HG03097 (cell line): Measurements from ENCODE around the gene CCDC47.
A peak's percentile ranks its signal among the peaks of the same experiment; 100 is the strongest.
"Not testable (repeated sequence)": the region's sequence is repeated elsewhere in the genome, so short reads cannot be mapped to it uniquely, and the experiment has no call there.

Source experiments
- ATAC-seq: cut with Tn5 transposase; IDR thresholded peaks from one replicate; pipeline ENCODE4 v1.9.1; 2021; ENCODE audit not compliant: unreplicated experiment, low FRiP score

The CCDC47 gene, protein sequence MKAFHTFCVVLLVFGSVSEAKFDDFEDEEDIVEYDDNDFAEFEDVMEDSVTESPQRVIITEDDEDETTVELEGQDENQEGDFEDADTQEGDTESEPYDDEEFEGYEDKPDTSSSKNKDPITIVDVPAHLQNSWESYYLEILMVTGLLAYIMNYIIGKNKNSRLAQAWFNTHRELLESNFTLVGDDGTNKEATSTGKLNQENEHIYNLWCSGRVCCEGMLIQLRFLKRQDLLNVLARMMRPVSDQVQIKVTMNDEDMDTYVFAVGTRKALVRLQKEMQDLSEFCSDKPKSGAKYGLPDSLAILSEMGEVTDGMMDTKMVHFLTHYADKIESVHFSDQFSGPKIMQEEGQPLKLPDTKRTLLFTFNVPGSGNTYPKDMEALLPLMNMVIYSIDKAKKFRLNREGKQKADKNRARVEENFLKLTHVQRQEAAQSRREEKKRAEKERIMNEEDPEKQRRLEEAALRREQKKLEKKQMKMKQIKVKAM

DNA sequence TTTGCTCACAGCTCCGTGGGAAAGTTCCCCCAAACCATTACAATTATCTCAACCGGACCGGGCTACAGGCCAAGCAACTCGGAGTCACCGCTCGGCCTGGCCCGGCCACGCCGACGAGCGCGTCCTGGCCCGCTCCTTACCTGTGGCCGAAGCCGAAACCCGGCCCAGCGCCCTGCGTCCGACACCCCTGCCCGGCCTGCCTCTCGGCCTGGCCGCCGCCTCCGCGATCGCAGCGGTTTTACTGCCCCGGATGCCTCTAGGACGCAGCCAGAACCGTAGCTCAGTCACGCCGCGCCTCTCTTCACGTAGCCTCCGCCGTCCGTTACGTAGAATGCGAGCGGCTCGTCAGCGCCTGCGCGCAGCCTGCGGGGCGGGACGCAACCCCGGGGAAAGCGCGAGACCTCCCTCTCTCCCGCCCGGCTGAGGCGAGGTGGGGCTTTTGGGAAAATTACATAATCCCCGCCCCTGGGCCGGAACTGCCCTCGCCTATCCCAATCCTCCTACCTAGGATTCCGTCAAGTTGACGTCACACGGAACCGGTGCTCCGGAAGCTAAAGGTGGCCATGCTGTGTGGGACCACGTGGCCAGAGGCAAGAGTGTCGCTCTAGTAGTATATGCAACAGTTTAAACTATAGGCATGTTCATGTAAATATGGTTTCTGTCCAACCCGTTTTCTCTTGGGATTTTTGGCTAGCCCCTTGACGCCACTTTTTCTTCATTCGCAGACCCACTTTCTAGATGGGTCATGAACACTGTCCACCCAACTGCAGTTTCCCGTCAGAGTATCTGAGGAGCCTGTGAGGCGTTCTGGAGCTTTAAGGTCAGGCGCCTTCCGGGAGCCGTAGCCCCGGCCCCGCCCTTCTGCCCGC is at the start of gene CCDC47:
Gene CCDC47 (minus strand): TSS at position 326 of the 869 bp plus-strand sequence. CDS start 7,422 bp downstream, outside the sequence.
- ATAC-seq = peak; percentile 81

DNA sequence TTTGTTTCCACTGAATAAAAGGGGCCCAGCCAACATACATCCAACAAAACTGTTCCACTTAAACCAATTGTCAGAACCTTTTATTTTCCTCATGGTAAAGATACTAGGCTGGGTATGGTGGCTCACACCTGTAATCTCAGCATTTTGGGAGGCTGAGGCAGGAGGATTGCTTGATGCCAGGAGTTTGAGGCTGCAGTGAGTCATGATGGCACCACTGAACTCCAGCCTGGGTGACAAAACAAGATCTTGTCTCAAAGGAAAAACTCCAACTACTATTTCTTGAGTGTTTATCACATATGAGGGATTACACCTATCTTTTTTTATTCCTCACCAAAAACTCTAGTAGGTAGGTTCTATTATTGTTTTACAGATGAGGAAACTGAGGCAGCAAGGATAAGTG is 49.1 kb upstream of the CCDC47 start:
- no peak for ATAC-seq

DNA sequence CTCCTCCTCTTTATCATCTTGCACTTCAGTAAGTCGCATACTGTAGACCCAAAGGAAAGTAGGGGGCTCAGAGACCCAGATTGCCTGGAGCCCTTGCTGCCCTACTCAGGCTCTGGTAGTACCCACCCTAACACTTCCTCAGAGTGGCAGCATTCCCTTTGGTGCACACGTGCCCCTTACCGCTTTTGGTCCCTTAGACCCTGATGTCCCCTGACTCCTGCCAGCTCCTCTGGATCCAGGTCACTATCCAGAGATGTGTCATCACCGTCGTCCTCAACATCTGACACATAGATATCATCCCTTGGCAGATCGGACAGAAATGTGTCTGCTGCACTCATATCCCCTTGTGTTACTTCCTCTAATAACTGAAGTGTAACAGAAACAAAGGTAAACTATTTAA is 48.4 kb upstream of the CCDC47 start:
- no peak for ATAC-seq

DNA sequence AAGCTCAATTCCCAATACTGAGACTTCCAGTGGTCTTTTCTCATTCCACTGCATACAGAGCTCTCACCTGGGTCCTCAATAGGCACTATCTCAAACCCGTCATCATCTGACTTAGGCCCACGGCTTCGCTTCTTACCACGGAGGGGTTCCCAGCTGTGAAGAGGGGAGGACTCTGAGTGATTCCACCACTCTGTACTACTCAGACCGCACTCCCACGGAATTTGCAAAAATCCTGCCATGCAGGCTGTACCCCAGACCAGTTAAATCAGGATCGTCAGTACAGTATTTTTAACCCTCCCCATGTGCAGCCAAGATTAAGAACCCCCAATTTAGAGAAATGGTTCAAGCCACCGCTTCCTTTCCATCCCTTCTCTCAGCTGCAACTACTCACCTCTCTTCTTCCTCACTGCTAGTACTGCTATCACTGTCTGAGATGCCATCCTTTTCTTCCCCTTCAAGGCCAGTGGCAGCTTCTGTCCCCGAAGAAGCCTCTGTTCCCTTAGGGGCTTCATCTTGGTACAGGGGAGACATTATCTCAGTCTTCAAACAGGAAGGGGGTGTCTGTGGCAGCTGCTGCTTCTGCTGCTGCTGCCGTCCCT is 47.7 kb upstream of the CCDC47 start:
- ATAC-seq = no peak

DNA sequence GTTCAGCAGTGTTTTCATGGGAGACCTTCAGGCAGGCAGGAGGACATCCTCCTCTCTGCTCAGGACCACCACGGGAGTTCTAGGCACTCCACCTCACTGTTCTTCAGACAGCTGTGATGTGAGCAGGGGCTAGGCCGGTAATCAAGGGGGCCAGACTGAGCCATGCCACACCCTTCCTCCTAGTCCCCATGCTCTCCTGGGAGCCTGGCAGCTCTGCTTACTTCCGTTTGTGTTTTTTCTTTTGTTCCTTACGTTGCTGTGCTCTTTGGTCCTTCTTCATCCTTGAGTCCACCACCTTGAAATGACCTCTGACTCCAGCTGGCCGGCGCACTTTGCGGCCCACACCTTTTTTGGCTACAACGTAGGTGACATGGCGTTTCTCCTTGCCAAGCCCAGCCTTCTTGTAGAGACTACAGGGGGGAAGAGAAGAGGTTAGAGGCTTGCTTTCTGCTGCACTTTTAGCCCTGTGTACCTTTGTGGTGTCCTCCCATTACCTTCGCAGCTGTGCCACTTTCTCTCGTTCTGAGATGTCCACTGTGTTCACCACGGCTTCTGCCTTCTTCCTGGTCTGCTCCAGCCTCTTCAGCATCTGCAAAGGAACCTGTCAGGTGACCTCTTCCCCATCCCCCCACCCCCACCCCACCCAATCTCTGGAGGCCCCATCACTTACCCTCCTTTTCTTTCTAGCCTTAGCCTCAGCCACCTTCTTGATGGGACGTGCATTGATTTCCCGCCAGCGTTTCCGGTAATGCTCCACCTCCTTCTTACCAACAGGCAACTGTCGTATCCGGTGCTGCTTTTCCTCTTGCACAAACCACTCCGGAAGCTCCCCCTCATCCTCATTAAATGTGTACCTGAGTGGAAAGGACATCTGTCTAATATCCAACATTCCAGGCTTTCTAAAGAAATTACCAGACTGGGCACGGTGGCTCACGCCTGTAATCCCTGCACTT is 46.5 kb upstream of the CCDC47 start:
- no peak for ATAC-seq

DNA sequence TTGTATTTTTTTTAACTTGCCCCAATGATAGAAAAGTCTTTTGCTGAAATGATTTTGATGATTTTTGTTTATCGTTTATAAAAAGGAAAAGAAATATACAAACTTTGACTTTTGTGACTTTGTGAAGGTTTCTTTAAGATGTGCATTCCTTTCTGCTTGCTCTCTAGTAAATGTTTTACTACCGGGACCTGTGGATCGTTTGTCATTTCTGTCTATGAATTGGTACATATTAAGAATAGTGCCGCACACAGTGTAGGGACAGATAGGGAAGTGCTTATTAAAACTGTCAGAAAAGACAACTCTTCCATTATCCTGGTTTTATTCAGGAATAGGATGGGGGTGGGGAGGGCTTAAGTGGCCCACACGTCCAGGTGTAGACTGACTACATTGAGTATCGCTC is 45.7 kb upstream of the CCDC47 start:
- no peak for ATAC-seq

DNA sequence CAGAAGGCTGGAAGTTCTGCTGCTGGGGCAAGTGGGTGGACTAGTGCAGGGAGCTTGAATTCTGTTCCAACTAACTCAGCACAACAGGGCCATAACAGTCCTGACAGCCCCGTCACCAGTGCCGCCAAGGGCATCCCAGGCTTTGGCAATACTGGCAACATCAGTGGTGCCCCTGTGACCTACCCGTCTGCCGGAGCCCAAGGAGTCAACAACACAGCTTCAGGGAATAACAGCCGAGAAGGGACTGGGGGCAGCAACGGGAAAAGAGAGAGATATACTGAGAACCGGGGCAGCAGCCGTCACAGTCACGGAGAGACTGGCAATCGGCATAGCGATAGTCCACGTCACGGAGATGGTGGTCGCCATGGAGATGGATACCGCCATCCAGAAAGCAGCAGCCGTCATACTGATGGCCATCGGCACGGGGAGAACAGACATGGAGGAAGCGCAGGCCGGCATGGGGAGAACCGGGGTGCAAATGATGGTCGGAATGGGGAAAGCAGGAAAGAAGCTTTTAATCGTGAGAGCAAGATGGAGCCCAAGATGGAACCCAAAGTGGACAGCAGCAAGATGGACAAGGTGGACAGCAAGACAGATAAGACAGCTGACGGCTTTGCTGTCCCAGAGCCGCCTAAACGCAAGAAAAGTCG is 44.5 kb upstream of the CCDC47 start:
- no peak for ATAC-seq

DNA sequence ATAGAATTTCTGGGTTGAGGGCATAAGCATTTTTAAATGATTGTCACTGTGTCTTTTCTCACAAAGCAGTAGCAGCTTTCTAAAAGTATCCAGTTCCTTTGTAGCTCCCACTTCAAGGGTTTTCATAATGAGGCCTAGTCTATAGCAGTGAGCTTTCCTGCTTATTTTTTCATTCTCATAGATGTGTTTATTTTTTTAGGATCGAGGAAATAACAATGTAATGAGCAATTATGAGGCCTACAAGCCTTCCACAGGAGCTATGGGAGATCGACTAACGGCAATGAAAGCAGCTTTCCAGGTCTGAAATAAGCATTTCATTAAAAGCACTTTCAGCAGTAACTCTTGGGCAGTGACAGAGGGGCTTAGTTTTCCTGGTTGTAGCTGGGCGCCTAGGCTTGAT is 43.3 kb upstream of the CCDC47 start:
- no peak for ATAC-seq

DNA sequence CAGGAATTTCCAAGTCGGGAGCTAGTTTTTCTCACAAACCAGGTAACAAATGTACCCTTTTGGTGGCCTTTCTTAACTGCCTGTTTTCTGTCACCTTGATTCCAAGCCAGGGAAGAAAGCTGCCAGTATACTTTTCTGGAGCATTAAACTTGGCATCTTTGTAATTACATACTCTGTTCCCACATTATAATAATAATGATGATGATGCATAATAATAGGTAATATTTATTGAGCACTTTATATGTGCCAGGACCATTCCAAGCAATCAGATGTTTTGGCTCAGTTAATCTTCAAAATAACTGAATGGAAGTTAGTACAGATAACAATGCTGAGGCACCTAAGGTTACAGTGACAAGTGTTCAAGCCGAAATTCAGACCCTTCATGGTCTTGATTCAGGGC is 42.7 kb upstream of the CCDC47 start:
- no peak for ATAC-seq

DNA sequence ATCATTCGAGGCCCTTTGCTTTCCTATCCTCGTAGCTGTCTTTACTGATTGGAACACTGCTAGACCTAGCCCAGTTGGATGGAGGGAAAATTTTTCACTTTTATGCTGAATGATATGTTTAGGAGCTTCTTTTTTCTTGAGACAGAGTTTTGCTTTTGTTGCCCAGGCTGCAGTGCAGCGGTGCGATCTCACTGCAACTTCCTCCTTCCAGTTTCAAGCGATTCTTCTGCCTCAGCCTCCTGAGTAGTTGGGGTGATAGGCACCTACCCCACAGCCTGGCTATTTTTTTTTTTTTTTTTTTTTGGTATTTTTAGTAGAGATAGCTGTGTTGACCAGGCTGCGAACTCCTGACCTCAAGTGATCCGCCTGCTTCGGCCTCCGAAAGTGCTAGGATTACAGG is 36.6 kb upstream of the CCDC47 start:
- ATAC-seq = no peak

DNA sequence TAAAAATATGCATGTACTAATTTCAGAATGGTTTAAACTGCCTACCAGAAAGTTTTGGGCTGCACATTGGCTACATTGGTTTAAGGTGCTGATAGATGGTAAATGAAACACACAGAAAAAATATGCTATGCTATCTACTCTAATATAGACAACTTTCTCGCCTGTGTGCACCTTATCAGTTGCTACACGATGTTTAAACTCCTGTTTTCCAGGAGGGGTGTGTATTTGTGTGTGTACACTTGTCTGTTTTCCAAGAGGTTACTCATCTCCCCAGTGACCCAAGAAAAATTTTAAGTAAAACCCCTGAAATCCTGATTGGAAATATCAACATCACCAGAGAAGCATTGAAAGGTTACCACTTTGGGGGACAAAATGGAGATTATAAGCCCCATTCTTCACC is 32.2 kb upstream of the CCDC47 start:
- no peak for ATAC-seq

DNA sequence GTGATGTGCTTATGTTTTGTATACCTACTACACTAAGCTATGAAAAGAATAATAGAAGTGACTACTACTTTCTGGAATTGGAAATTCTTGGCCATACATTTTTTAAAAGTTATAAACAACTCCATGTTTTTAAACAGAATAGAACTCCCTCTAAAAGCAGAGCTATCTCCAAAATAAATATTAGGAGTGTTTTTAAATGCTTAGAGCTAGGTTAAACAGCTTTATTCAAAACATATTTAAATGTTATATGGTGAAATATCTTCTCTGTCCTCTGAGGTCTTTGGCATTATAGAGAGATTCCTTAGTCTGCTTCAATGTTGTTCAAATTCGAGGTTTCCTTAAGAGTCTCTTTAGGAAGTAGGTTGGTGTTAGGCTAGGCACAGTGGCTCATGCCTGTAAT is 30.9 kb upstream of the CCDC47 start:
- ATAC-seq = no peak

DNA sequence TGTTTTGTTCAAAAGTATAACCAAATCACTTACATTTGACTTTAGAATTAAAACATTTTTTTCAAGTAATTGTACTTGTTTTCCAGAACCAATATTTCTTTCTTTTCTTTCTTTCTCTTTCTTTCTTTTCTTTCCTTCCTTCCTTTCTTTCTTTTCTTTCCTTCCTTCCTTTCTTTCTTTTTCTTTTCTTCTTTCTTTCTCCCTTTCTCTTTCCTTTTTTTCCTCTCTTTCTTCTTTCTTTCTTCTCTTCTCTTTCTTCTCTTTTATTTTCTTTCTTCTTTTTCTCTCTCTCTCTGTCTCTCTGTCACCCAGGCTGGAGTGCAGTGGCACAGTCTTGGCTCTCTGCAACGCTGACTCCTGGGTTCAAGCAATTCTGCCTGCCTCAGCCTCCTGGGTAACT is 27.4 kb upstream of the CCDC47 start:
- ATAC-seq = no peak

DNA sequence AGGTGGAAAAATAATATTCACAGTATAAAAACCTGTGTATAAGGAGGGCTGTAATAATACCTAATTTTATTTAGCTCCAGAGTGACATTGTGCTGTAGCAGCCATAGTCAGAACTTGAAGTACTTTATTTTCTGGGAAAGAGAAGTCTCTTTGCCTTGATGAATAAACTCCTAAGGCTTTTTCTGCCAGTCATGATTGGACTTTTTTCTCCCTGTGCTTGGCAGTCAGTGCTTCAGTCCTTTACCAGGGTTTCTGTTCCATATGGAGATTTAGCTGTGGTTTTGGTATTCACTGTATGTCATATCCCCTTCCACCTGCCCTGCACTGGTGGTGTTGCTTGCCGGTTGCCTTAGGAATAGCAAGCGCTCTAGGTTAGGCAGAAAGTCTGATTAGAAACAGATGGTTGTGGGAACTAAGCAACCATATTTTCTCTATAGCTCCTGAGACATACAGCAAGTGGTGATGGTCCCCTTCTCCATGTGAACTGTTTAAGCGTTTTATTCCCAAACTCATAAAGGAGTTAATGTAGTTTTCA is 25.2 kb upstream of the CCDC47 start:
- ATAC-seq = no peak

DNA sequence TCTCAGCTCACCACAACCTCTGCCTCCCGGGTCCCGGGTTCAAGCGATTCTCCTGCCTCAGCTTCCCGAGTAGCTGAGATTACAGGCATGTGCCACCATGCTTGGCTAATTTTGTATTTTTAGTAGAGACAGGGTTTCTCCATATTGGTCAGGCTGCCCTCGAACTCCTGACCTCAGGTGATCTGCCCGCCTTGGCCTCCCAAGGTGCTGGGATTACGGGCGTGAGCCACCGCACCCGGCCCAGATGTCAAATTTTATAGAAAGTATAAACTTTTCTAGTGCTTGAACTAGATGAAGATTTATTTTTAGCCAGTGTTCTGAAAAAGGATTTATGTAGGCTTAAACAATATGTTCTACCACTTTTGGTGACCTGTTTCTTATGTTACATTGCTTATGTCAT is 23.0 kb upstream of the CCDC47 start:
- ATAC-seq = not testable (repeated sequence)

DNA sequence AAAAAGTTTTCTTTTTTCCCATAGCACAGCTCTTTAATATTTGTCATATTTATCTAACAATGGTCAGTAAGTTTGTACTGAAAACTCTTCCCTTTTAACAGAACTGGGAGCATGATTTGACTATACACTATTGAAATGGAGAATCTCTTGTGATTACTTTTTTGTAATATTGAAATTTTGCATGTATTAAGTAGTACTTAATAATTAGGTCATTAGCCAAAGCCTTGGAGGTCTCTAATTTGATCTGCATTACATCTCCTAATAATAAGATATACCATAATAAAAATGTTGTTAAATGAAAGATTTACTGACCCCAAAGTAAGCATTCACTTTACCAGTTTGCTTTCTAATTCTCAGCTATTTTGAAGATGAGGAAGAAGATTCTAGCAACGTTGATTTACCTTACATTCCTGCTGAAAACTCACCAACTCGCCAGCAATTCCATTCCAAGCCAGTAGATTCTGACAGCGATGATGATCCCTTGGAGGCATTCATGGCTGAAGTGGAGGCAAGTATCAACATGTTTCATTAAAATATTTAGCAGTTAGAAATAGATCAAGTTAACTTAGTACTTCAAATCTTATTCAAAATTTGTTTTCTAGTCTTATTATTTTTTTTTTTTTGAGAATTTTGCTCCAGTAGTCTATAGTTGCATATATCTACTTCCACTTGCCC is 18.8 kb upstream of the CCDC47 start:
- no peak for ATAC-seq

DNA sequence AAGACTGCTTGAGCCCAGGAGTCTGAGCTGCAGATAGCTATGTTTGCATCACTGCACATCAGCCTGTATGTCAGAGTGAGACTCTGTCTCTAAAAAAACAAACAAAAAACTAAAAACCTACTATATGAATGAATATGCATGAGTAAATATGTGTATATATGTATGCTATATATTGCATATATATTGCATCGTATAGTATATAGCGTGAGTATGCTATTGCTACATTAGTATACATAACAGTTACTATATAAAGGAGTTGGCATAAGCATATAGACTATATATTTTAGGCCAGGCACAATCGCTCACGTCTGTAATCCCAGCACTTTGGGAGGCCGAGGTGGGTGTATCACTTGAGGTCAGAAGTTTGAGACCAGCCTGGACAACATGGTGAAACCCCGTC is 16.7 kb upstream of the CCDC47 start:
- ATAC-seq = no peak

DNA sequence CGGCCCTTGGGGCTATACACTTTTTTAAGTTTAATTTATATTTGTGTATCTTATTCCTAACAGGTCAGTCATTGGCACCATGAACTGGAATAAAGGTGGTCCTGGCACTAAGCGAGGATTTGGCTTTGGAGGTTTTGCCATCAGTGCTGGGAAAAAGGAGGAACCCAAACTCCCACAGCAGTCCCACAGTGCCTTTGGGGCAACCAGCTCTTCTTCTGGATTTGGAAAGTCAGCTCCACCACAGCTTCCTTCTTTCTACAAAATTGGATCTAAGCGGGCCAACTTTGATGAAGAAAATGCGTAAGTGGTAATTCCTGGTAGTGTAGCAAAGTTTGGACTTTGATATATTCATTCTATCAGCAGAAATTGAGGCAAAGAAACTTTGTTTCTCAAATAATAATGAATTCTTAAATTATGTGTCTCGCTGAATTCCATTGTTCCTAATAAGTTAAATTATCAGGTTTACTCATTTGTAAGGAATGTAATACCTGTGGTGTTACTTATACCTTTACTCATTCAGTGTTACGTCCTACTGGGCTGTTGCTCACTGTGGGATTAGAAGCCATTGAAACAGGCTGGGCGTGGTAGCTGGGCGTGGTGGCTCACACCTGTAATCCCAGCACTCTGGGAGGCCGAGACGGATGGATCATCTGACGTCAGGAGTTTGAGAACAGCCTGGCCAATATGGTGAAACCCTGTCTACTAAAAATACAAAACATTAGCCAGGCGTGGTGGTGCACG is 13.7 kb upstream of the CCDC47 start:
- ATAC-seq = no peak
